22Rv1 (cell line): Measurements from ENCODE around the gene KCNE3.

Experiments used
- H3K27ac ChIP-seq: fragments of 450-650 bp; 2 replicates; pipeline ENCODE4 v1.5.1; 2017
- CTCF ChIP-seq: fragments of 450-650 bp; IDR thresholded peaks from 2 replicates; pipeline ENCODE4 v1.5.1; 2017; ENCODE audit warnings: mild to moderate bottlenecking
- ZFX ChIP-seq: fragments of 450-650 bp; IDR thresholded peaks from 2 replicates; pipeline ENCODE4 v1.6.1; 2017; ENCODE audit warnings: antibody characterized with exemption, borderline replicate concordance

Gene KCNE3

GRCh38 chr11:74464746-74465145 is 2.6 kb downstream of the KCNE3 start:
- no peak for TF ChIP-seq CTCF
- TF ChIP-seq ZFX = no peak
- H3K27ac ChIP-seq = no peak overlapping the region

- TF ChIP-seq ZFX (no peak), CTCF (no peak)
- no peak overlapping the region for H3K27ac ChIP-seq
Measured at GRCh38 chr11:74463216-74463615, 4.1 kb downstream of the KCNE3 start.

DNA sequence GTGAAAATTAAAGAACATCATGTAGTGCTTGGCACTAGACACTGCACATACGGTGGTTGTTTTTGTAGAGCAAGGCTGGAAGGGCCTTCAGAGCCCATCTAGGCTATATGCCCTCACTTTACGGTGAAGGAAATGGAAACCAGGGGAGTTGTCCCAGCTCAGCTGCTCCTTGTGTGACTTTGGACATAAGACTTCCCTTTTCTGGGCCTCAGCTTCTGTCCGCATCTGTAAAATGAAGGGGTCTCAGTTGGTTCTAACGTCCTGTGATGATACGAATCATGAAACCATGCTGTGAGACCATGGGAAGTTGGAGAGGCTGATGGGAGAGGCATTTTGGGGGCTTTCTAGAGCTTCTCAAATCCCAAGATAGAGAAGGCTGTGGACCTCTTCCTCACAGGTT is 4.7 kb downstream of the KCNE3 start:
- no peak for TF ChIP-seq CTCF
- no peak for TF ChIP-seq ZFX
- no peak overlapping the region for H3K27ac ChIP-seq

- no peak overlapping the region for H3K27ac ChIP-seq
- TF ChIP-seq ZFX (no peak), CTCF (no peak)
Measured at GRCh38 chr11:74462009-74462408, 5.3 kb downstream of the KCNE3 start.

GRCh38 chr11:74460481-74461154 is 6.7 kb downstream of the KCNE3 start:
- TF ChIP-seq CTCF (no peak), ZFX (no peak)

DNA sequence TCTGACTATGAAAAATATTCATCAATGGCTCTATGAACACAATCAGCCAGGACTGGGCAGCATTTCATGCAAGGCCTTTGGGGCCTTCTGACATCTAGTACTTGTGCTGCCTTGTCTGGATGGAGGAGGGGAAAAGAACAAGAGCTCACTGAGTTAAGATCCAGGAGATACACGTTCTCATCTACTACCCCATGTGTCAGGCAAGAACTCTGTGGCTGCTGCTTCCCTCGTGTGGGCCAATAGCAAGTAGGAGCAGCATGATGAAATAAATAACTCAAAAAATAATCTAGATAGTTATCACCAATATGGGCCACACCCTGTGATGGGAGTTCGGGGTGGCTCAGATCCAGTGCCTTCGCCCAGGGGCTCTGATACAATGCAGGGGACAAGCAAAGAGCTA is 7.3 kb downstream of the KCNE3 start:
- TF ChIP-seq ZFX = no peak
- no peak for TF ChIP-seq CTCF
- no peak overlapping the region for H3K27ac ChIP-seq

More at GRCh38 chr11:74460481-74461154, 6.7 kb downstream of the KCNE3 start:
- no peak overlapping the region for H3K27ac ChIP-seq

GRCh38 chr11:74459584-74459983 is 7.8 kb downstream of the KCNE3 start:
- no peak overlapping the region for H3K27ac ChIP-seq
- TF ChIP-seq CTCF (no peak), ZFX (no peak)
